Muscle layer of colon (tissue), 2 donors: ENCODE measurements around the gene AKAP13.

Source experiments
- H3K27ac ChIP-seq: one replicate; pipeline ENCODE4 v1.7.0; 2013; ENCODE audit warnings: low read depth, mild to moderate bottlenecking, low read length, moderate library complexity
- H3K27me3 ChIP-seq, 2 donors: one replicate each; pipeline ENCODE4 v1.7.0; 2013; ENCODE audit warnings: low read length in 2 of 2, mild to moderate bottlenecking in 2 of 2; ENCODE audit not compliant: insufficient read depth in 2 of 2, control insufficient read depth in 1 of 2
- H3K36me3 ChIP-seq: one replicate; pipeline ENCODE4 v1.7.0; 2013; ENCODE audit warnings: mild to moderate bottlenecking, low read length; ENCODE audit not compliant: insufficient read depth
- H3K4me1 ChIP-seq: one replicate; pipeline ENCODE4 v1.7.0; 2013; ENCODE audit warnings: mild to moderate bottlenecking, low read length; ENCODE audit not compliant: insufficient read depth
- H3K4me3 ChIP-seq, 2 donors: one replicate each; pipeline ENCODE4 v1.7.0; 2013; ENCODE audit warnings: low read length in 2 of 2, low read depth in 1 of 2, mild to moderate bottlenecking in 1 of 2, moderate library complexity in 1 of 2
- H3K9ac ChIP-seq: one replicate; pipeline ENCODE4 v1.7.0; 2013; ENCODE audit warnings: low read length
- H3K9me3 ChIP-seq: one replicate; pipeline ENCODE4 v1.7.0; 2013; ENCODE audit warnings: mild to moderate bottlenecking, low read length
- donor health status: abdominal sarcoma.
- donor health status: Adenocarcinoma of cecum.

The AKAP13 gene

DNA sequence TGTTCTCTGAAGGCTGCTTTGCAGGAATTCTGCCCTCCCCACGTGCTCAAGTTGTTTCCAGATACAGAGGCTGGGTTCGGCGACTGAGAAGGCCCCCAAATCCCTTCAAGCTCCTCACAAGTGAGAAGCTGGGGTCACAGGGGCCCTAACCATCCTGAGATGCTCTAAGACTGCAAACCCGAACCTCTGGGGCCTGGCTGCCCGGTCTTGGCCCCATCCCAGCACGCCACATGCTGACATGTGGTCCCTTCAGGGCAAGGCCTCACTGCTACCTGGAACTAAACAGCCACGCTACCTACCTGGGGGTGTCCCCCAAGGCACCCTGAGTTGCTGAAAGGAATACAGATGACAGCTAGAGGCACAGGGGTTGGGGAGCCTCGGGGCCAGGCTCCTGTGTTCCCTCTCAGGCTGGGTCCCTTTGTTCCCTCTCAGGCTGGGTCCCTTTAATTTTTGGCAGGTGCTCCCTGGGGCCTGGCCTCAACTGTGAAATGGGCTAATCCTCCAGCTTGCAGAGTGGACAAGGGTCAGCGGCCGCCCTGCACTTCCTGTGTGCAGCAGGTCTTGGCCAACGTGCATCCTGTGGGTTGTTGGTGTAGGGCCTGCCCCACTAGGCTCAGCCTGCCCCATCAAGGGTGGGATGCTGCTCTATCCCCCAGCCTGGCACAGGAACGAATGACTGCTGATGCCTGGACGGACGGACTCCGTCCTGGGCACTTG lies 381.8 kb downstream of the AKAP13 start:
- no peaks in the 10 kb centered on the region for H3K27me3 ChIP-seq
- no peak overlapping the region for H3K4me3 ChIP-seq
- H3K9me3 ChIP-seq: no peaks in the 10 kb centered on the region
- H3K4me1 ChIP-seq: no peaks in the 10 kb centered on the region
- H3K9ac ChIP-seq: no peak overlapping the region
- H3K36me3 ChIP-seq: no peaks in the 10 kb centered on the region
- H3K27ac ChIP-seq: no peak overlapping the region

DNA sequence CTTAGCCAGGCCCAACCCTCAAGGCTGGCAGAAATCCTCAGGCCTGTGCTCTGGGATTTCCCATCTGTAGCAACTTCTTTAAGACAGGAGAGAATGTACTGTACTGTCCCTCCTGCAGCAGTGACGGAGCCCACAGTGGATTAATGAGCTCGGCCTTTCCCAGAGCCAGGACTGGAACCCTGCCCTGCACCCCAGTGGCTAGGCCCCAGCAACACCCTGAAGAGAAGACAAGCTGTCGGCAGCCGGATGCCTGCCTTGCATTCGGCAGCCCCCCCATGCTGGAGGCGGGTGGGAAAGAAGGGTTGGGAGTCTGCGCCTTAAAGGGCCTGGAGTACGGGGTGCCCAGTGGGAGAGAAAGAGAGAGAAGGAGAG lies 382.3 kb downstream of the AKAP13 start:
- H3K27ac ChIP-seq: no peak overlapping the region
- no peak overlapping the region for H3K4me3 ChIP-seq
- H3K27me3 ChIP-seq: no peaks in the 10 kb centered on the region
- no peaks in the 10 kb centered on the region for H3K9me3 ChIP-seq
- H3K4me1 ChIP-seq: no peaks in the 10 kb centered on the region
- no peak overlapping the region for H3K9ac ChIP-seq
- H3K36me3 ChIP-seq: no peaks in the 10 kb centered on the region

DNA sequence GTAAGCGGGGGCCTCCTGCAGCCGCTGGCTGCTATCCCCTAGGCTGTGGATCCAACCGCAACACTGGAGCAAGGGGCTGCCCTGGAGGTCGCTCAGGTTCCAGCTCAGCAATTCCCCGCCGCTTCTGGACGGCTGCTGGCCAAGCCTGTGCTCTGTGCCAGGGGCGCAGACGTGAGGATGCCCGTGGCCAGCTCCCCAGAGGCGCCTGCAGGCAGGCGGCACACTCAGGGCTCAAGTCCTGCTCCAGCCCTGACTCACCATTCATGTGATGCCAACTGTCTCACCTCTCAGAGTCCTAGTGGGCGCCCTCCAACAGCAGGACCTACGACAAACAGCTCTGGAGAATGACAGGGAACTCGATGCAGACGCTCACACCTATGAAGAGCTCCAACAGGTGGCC lies 382.8 kb downstream of the AKAP13 start:
- H3K4me1 ChIP-seq: no peaks in the 10 kb centered on the region
- H3K4me3 ChIP-seq: no peak overlapping the region
- H3K9ac ChIP-seq: no peak overlapping the region
- H3K27me3 ChIP-seq: no peaks in the 10 kb centered on the region
- no peaks in the 10 kb centered on the region for H3K36me3 ChIP-seq
- H3K9me3 ChIP-seq: no peaks in the 10 kb centered on the region
- no peak overlapping the region for H3K27ac ChIP-seq

DNA sequence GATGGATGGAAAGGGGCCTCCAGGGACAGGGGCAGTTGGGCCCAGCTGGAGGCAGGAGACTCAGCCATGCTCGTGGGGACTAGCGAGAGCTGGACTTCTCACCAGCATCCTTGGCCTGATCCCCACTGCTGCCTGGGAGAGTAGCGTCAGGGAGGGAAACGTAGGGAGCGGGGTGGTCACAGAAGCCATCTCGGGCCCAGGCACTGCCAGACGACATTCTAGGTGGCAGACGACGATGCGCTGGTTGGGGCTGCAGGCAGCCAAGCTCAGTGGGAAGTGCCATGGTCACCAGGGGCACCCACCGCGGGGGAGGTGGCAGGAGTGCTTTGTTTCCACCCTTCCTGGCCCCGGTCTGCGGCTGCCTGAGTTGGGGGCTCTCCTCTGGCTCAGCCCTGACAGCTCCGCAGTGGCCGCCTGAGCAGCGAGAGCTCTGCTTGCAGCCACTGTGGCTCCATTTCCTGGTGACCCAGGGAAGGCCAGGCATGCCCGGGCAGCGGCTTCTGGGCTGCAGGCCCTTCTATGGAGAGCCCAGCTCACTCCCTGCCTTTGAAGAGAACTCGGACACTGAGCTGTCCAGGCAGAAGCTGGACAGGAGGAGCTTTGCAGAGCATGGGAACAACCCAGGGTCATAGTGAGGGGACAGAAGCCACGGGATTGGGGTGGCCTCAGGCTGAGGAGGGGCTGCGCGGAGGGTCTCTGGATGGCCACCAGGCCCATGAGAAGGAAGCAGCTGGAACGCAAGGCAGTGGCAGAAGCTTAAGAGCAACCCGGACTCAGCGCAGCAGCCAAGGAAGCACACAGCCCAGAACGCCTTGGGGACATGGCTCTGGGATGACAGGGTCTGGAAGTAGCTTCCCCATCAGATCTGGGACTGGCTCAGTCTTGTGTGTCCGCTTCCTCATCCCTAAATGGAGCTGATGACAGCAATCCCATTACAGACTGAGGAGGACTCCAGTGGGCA lies 383.6 kb downstream of the AKAP13 start:
- Histone ChIP-seq H3K27me3 (no peaks in the 10 kb centered on the region), H3K9me3 (no peaks in the 10 kb centered on the region), H3K4me1 (no peaks in the 10 kb centered on the region), H3K9ac (no peak overlapping the region), H3K27ac (no peak overlapping the region), H3K4me3 (no peak overlapping the region), H3K36me3 (no peaks in the 10 kb centered on the region)

DNA sequence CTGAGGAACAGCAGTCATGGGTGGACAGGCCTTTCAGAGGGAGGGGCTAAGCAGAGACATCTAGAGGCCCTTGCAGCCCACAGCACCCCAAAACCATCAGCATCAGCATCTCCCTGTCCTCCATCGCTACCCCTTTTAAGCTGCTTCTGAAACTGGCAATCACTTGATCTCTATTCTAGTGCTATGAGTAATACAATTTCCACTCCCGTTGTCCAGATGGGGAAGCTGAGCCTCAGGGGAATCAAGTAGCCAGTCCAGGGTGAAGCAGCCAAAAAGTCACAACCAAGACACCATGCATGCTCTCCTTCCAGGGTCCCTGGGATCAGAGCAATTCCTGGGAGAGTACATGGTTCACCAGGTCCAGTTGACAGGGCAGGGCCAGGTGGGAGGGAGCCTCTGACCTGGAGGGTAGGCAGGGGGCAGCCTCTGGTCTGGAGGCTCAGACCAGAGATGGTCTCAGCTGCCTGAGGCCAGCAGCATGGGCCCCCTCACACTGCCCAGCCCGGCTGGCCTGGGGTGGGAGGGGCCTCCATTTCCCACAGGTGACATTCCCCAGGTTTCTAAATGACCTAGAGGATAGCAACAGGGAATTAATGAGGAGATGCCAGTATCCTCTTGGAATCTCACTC lies 384.4 kb downstream of the AKAP13 start:
- Histone ChIP-seq H3K9ac (no peak overlapping the region), H3K36me3 (no peaks in the 10 kb centered on the region), H3K4me3 (no peak overlapping the region), H3K4me1 (no peaks in the 10 kb centered on the region), H3K27me3 (no peaks in the 10 kb centered on the region), H3K9me3 (no peaks in the 10 kb centered on the region), H3K27ac (no peak overlapping the region)

DNA sequence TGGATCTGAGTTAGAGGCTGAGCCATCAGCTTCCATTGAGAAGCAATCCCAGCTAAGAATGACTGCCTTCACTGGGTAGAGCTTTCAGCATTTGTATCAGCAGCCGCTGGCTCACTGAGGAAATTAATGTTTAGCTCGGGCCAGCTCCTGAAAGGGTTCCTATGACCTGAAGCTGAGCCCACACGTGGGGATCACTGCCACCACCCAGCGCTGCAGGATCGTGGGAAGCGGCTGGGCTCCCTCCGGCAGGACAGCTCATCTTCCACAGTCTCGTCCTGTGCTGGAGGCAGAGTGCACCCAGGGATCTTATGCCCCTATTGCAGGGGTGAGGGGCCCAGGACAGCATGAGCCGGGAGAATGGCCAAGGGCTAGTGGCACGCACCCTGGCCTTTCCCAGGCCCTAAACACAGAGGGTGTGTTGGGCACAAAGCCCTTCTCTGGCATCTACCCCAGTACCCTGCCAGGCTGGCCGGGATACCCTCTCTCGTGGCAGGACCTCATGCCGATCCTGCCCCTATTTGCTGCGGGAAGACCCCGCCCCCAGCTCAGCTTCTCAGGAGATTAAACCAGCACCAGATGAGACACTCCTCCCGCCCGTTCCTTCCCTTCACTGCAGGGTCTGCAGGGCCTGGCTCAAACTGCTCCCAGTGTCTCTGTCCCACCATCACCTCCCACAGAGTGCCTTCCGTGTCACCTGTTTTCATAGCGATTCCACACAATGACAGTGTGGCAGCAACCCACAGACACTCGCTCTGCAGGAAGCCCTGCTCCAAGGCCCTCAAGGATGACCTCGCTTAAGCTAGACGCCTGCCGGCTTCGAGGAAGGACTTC lies 385.8 kb downstream of the AKAP13 start:
- Histone ChIP-seq H3K4me3 (no peak overlapping the region), H3K27ac (no peak overlapping the region), H3K9ac (no peak overlapping the region), H3K27me3 (no peaks in the 10 kb centered on the region), H3K9me3 (no peaks in the 10 kb centered on the region), H3K36me3 (no peaks in the 10 kb centered on the region), H3K4me1 (no peaks in the 10 kb centered on the region)

DNA sequence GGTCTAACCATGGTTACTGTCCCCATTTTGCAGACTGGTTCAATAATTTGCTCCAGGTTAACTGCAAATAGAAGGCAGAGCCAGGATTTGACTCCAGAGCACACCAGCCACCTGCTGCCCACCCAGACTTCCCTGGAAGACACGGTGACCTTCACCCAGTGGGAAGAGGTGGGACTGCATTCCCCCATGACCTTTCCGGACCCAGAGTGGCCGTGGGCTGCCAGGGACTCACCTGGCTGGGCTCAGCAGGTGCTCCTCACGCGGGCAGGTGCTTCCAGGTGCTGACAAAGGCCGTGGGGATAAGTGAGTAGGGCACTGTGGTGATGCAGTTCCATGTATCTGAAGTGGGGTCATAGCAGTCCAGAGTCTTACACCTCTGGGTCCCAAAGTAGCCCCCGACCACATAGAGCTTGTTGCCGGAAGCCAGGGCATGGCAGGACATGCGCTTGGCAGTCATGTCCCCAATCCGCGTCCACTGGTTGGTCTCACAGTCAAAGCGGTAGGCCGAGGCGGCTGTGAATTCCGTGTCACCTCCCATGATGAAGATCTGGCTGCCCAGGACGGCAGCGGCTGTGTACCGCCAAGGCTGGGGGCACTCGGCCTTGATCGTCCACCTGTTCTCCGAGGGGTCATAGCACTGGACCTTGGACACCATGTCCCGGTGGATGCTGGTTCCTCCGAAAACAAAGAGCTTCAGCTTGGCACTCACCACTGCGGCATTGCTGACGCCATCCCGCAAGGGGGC lies 387.6 kb downstream of the AKAP13 start:
- no peaks in the 10 kb centered on the region for H3K27me3 ChIP-seq
- no peak overlapping the region for H3K9ac ChIP-seq
- peaks cover 5% of the 10 kb centered on the region for H3K4me1 ChIP-seq
- H3K4me3 ChIP-seq: no peak overlapping the region
- H3K27ac ChIP-seq: no peak overlapping the region
- no peaks in the 10 kb centered on the region for H3K9me3 ChIP-seq
- no peaks in the 10 kb centered on the region for H3K36me3 ChIP-seq

DNA sequence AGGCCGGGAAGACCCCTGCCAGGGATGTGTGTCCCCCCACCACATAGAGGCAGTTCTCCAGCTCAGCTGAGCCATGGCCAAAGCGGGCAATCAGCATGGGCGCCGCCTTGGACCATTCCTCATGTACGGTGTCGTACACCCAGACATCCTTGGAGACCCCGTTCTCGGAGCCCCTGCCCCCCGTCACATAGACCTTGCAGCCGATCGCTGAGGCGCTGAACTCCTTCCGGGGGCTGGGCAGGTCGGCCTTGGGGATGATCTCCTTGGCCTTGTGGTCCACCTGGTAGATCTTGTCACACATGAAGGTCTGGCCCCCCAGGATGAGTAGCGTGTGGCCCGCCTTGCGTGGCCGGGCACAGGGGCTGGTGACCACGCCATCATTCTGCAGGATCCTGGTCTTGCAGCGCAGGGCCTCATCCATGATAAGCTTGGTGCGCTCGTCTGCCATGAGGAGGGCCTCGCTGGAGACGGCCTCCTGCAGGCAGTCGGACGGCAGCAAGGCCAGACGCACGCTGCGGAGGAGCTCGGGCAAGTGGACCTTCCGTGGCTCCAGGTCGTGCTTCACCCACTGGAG lies 388.3 kb downstream of the AKAP13 start:
- Histone ChIP-seq H3K4me3 (no peak overlapping the region), H3K27me3 (no peaks in the 10 kb centered on the region), H3K9ac (no peak overlapping the region), H3K36me3 (no peaks in the 10 kb centered on the region), H3K27ac (no peak overlapping the region), H3K9me3 (no peaks in the 10 kb centered on the region), H3K4me1 (peaks cover 5% of the 10 kb centered on the region)

DNA sequence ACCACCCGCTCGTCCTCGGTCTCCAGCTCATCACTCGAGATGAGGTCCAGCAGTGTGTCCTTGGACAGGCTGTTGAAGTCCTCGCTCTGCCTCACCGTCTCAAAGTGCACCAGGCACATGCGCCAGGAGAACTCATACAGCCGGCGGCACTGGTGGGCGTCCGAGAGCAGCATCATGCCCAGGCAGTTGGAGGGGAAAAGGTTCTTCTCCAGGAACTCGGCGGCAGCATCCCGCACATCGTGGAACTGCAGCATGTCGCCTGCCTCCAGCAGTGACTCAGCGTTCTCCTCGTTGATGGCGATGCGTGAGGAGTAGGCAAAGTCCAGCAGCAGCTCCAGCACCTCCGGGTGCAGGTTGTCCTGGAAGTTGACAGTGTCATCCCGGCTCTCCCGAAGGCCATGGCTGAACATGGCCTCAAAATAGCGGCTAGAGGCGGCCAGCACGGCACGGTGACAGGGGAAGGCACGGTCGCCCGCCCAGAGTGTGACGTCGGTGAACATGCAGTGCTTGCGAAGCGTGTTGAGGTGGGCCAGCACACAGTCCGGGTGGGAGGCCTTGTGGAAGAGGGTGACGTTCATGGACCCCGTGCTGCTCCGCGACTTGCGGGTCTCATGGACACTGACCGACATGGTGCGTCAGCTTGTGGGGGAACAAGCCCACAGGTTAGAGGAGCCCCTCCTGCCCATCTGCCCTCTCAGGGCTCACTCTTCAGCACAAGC lies 388.9 kb downstream of the AKAP13 start:
- Histone ChIP-seq H3K4me3 (no peak overlapping the region), H3K9me3 (no peaks in the 10 kb centered on the region), H3K27ac (no peak overlapping the region), H3K9ac (no peak overlapping the region), H3K36me3 (no peaks in the 10 kb centered on the region), H3K27me3 (no peaks in the 10 kb centered on the region), H3K4me1 (peaks cover 5% of the 10 kb centered on the region)
